HG03025 (cell line): ENCODE data around the gene CERS5.
"Not testable (repeated sequence)": the region's sequence is repeated elsewhere in the genome, so short reads cannot be mapped to it uniquely, and the experiment has no call there.

Source experiments
- ATAC-seq: cut with Tn5 transposase; IDR thresholded peaks from one replicate; pipeline ENCODE4 v1.9.1; 2021; ENCODE audit warnings: mild to moderate bottlenecking, moderate library complexity; ENCODE audit not compliant: unreplicated experiment, low FRiP score

CERS5 gene

DNA sequence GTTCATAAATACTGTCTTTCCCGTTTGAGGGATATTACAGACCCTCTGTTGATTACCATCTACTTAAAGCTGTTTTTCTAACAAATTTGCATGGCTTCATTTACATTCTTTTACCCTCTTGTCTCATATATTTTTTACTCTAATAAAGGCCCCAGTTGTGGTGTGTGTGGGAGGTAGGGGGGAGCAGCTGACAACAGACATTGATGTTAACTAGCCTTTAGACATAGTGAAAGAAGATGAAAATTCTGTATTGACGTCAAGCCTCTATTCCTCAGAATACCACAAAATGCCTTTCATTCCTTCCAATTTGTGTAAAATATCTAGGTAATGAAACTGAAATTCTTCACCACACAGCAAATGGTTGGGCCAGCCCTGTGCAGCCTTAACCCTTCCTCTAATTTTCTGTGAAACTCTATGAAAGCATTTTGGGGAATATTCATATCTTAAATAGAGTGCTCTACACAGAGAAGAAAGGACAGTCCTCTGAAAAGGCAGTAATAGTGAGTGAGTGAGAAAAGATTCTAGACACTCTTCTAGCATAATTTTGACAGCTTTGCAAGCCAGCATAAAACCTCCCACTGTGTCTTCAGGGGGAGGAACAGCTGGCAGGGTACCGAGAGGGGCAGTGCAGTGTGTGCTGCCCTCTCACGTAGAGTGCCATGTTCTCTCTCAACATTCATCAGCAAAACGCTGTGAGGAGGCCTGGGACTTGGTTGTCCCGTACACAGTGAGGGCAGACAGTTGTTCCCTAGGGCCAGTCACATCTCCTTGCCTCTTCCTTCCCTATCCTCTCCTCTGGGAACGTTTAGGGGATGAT, 20.1 kb upstream of the CERS5 start:
- no peak for ATAC-seq

DNA sequence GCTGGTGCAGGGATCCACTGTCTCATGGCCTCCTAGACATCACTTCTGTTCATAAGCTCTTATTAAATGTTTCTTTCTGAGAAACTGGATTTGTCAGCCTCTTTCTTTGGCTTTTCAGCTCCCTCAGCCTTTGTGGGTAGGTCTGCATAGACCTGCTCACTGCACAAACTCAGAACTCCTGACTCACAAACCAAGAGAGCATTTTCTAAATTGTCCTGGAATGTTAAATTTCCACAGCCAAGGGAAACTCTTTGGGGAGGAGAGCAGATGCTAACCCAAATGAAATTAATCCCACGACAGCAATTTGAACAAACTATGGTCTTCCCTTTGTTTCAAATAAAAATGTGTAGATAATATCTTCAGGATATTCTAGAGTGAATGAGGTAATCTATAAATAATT, 19.5 kb upstream of the CERS5 start:
- no peak for ATAC-seq

DNA sequence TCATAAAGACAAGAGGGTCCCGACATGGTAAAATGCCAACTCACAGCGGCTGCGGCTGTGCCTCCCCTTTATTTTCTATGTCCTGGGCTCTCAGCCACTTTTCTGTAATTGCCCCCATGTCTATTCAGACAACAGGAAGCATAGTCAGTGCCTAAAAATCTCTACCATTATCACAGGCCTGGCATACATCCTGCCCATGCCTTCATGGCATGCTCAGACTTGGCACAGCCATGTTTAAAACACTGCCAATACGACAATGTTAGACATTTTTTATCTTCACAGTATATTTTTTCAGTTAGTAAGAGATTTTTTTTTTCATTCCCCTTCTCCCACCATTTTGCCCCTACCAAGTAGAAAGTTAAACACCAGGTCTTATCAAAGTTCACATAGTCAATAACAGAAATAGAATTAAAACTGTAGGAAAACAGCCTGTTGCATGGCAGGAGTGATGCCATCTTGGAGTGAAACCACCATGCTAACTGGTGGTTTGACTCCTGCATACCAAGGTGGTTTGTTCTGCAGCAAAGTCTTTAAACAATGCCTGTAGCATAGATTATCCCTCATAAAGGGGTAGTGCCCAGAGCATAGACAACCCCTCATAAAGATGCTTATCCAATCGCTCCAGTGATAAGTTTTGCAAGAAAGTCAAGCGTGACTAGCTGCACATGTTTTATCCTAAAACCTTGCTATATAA, 18.9 kb upstream of the CERS5 start:
- ATAC-seq, result no peak

DNA sequence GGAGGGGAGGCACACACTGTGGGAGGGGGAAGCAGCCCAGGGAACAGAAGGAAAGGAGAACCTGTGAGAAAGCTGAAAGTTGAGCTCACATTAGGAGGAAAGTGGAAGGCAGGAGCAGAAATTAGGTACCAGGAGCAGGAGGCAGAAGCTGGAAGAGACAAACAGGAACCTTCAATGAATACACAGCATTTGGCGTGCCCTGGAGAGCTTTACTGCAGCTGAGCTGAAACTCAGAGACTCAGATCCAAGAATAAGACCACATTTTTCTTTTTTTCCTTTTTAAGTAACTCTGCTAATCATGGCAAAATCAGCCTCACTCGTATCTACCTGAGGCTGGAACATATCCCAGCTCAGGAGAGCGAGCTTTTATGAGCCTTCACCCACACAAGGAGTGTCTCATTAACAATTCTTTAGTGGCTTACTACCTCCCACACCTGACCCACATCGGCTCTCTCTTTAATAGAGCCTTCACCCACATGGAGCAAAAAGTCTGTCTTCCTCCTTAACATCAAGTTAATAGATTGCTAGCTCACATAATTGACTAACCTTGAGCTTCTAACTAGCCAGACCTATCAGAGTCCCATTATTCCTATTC, 18.2 kb upstream of the CERS5 start:
- ATAC-seq, result no peak

DNA sequence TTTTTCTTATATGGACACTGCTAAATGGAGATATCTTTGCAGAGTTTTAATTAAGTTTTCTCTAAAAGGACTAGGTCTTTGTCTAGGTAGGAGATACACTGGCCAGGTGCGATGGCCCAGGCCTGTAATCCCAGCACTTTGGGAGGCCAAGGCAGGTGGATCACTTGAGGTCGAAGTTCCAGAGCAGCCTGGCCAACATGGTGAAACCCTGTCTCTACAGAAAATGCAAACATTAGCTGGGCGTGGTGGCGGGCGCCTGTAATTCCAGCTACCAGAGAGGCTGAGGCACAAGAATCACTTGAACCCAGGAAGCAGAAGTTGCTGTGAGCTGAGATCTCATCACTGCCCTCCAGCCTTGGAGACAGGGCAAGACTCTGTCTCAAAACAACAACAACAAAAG, 17.1 kb upstream of the CERS5 start:
- ATAC-seq, result no peak

DNA sequence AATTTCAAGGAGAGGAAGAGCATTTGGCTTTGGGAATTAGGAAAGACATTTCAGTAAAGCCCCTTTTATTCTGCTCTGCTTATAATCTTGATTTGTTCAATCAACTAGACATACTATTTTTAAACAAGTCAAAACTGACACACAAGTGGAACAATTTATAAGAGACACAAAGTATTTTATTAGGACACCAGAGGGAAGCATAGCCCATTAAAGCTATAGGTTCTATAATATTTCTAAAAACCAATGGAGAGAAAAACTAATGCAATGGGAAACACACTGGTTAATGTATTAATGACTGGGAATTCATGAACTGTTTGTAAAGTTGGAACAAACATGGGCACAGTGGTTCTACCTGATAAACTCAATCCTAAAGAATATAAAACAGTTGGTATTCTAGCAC, 15.3 kb upstream of the CERS5 start:
- ATAC-seq, result no peak

DNA sequence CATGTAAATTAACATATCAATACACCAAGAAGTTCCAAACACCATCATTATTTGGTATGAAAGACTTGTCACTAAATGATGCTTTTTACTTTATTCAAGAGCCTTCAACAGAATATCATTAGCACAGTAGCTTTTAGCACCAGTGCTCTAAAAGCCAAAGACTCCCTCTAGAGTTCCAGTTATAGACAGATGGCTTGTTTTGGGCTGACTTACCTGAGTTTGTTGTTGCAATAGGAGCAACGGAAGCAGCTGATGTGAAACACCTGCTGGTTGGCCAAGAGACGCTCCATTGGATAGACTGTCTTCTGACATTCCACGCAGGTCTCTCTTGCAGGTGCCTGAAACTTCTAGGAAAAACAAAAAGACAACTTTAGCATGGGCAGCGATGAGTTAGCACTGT, 14.5 kb upstream of the CERS5 start:
- ATAC-seq, result no peak

DNA sequence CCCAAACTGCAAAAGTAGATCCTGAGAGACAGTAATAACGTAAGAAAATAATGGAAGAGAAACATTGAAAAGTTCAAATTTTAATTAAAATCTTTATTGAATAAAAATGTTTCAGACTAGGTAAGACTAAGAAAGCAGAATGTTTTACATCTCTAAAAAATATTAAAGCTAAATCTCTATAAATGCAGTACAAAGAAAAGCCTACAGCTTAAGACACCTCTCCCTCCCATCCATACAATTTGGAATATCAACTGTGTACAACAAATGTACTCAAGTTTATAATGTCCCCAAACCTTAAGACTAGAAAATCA, 8.5 kb upstream of the CERS5 start:
- no peak for ATAC-seq

DNA sequence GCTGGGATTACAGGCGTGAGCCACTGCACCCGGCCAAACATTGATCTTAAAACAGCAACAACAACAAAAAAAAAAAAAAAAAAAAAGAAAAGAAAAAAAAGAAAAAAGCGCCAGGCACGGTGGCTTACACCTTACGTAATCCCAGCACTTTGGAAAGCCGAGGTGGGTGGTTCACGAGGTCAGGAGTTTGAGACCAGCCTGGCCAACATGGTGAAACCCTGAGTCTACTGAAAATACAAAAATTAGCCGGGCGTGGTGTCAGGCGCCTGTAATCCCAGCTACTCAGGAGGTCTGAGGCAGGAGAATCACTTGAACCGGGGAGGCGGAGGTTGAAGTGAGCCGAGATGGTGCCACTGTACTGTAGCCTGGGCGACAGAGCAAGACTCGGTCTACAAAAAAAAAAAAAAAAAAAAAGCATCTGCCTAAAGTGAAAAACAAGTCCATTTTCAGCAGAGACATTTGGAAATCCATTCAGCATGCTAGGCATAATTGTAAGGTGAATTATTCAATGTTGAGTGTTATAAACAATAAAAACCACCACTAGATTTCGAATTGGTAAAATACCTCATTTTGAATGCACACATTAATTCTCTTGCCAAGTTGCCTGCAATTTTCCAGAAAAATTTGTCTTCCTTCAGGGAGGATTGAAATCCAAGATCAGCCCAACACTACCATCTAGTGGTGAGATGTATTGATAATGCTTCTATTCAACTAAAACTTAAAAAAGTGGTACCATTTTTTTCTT, 8.0 kb upstream of the CERS5 start:
- no peak for ATAC-seq

DNA sequence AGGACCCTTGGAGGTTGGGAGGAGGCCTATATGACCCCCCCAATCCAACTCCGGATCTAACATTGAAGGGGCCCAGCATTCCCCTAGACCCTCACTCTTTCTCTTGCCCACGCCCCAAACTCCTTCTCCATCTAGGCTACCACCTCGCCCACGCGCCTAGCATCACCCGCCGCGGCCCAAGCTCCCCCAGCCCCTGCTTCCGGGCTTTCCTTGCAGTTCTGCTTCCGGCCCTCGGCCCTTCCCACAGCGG, 445 bp downstream of the CERS5 start:
- ATAC-seq, result peak; percentile 36

DNA sequence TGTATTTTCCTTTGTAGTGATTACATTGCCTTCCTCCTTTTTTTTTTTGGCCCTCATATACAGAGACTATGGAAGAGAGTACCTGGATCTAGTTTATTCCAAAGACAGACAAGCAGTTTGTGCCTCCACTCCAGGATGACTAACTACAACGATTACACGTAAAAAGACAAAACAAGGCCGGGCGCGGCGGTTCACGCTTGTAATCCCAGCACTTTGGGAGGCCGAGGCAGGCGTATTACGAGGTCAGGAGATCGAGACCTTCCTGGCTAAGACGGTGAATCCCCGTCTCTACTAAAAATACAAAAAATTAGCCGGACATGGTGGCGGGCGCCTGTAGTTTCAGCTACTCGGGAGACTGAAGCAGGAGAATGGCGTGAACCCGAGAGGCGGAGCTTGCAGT, 2.2 kb downstream of the CERS5 start:
- no peak for ATAC-seq

DNA sequence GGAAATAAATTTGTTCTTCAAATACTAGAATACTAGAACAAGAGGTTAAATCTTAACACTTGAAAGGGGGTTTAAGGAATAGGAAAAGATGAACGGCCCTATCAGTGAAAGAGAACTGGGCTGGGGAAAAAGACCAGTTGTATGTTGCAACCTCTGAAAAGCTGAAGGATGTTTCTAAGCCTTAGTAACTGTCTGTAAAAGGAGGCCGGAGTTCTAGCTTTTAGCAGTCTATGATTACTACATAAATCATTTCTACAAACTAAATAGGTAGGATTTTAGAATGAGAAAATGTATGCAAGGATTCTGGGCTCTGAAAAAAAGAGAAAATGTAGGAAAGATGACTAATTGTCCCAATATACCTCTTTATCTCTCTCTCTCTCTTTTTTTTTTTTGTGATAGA, 4.9 kb downstream of the CERS5 start:
- no peak for ATAC-seq

DNA sequence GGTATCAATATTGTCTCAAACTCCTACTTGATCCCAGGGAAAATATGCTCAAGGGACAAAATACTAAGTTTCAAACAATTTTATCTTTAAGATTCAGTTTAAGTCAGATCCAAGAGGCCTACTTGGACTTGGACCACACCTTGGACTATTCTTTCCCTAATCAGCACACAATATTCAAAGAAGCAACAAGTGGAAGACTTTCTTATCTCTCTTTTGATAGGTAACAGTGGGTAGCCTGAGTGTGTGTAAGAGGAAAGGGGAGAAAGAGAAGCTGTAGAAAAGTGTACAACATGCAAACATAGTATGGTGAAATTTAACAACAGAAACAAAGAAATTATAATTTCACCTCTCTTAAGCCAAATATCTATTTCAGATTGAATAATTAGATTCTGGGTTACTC, 6.5 kb downstream of the CERS5 start:
- ATAC-seq, result no peak

DNA sequence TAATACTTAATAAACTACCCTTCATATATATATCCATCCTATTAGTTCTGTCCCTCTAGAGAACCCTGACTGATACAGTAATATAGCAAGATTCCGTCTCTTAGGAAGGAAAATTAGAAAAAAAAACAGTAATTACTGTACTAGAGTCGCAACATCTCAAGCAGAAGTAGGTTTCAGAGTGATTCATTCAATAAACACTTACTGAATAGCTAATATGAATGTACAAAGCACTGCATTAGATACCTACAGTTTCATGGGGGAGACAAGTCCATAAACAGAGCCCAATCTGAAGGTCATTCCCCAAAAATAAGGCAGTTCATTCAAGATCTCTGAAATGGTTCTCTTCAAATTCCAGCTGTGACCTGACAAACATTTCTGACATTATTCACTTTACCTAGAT, 9.9 kb downstream of the CERS5 start:
- no peak for ATAC-seq

DNA sequence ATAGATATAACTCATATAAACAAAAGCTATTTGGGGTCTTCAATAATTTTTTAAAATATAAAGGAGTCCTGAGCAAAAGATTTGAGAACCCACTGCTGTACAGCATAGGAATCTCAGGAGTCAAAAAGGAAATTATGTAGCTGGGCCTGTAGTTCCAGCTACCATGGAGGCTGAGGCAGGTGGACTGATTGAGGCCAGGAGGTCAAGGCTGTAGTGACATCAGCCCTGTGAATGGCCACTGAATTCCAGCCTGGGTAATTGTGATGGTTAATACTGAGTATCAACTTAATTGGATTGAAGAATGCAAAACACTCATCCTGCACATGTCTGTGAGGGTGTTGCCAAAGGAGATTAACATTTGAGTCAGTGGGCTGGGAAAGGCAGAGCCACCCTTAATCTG, 10.5 kb downstream of the CERS5 start:
- no peak for ATAC-seq

DNA sequence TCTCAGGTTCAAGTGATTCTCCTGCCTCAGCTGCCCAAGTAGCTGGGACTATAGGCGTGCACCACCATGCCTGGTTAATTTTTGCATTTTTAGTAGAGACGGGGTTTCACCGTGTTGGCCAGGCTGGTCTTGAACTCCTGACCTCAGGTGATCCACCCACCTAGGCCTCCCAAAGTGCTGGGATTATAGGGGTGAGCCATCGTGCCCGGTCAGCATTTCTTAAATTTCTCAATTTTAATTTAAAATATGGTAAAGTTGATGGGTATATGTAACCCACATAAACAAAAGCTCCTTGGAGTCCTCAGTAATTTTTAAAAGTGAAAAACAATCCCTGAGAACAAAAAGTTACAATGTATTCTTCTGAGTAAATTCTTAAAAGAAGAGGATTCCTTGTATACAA, 12.2 kb downstream of the CERS5 start:
- not testable (repeated sequence) for ATAC-seq

DNA sequence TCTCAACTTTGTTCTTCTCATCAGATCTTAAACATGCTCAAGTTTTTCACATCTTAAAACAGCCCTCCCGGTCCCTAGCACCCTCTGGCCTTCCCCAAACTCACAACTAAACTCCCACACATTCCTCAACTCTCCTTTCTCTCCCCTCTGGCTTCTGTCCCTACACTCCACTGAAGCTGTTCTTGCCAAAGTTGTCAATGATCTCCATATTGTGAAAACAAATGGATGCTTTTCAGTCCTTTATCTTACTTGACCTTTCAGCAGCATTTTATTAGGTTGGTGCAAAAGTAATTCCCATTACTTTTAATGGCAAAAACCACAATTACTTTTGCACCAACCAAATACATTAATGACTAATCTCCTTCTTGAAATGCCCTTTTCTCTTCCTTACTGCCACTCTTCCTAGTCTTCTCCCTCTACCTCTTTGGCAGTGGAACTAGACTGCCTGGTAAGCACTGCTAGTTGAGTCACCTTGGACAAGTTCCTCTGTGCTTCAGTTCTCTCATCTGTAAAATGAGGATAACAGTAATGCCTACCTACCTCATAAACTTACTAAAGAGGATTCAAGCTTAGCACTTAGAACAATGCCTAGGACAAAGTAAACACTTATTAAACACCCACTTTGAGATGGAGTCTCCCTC, 16.0 kb downstream of the CERS5 start:
- ATAC-seq, result no peak

DNA sequence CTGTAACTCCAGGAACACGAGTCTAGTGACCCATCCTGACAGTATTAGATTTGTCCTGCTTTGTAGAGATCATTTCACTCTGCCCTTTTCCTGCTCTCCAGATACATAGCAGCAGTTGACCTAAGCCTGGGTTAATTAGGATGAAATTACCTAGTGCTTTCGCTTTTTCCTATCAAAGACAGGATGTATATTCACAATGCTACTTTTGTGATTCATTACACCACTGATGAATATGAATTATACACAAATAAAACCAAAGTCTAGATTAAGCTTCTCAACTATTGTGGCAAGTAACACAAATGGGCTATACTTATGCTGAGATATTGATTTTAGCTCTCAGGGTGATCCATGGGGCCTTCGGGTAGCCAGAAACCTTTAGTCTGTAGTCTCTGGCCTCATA, 17.9 kb downstream of the CERS5 start:
- ATAC-seq, result no peak

DNA sequence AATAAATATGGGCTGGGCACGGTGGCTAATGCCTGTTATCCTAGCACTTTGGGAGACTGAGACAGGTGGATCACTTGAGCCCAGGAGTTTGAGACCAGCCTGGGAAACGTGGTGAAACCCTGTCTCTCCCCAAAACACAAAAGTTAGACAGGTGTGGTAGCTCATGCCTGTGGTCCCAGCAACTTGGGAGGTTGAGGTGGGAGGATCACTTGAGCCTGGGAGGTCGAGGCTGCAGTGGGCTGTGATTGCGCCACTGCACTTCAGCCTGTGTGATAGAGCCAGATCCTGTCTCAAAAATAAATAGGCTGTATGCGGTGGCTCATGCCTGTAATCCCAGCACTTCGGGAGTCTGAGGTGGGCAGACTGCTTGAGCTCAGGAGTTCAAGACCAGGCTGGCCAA, 19.2 kb downstream of the CERS5 start:
- not testable (repeated sequence) for ATAC-seq

DNA sequence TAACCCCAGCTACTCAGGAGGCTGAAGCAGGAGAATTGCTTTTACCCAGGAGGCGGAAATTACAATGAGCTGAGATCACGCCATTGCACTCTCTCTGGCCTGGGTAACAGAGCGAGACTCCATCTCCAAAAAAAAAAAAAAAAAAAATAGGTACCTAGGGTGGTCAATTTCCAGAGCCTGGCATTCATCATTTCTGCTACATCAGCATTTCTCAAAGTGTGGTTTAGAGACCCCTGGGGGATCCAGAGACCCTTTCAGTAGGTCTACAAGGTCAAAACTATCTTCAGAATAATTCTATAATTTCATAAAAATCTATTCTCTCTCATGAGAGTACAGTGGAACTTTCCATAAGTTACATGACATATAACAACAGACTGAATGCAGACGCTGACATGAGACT, 19.9 kb downstream of the CERS5 start:
- no peak for ATAC-seq

DNA sequence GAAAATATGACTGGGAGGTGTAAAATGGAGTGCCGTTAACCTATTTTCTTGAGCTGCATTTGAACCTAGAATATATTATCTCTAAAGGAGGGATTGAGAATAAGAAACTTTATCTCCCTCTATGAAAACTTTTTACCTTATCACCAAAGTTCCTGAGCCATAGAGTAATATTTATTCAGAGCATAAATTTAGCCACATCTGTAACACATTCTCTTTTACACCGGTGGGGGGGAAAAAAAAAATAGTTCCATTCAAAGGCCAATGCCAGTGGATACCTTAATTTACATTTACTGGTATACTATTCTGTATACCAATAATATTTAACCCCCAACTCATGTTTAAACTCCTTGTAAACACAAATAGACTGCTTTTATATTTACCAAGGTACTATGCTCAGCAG, 21.7 kb downstream of the CERS5 start:
- ATAC-seq, result no peak
